Astrocyte (in vitro differentiated cells and primary cell): ENCODE data around the gene ISG20L2. TPM values are rescaled to one million over a fixed set of nuclear protein-coding genes. Genes with fewer than 3 reads are reported as not detected.
A peak's percentile ranks its signal among the peaks of the same experiment; 100 is the strongest.

Experiments
- DNase-seq: peaks from one replicate; pipeline ENCODE4 v3.0.0-alpha.2; 2010; ENCODE audit warnings: low read depth
- FAIRE-seq: peaks from 2 replicates; lab custom pipeline; 2011; peaks lifted over from hg19 to GRCh38; lab: Jason Lieb, UNC
- H2AFZ ChIP-seq: 2 replicates; pipeline ENCODE4 v1.6.0; 2012; ENCODE audit warnings: low read depth, low read length, inconsistent platforms
- H3K27ac ChIP-seq: 2 replicates; pipeline ENCODE4 v1.5.1; 2011; ENCODE audit warnings: low read depth, low read length, inconsistent platforms
- H3K27me3 ChIP-seq: 2 replicates; pipeline ENCODE4 v1.6.0; 2011; ENCODE audit warnings: low read length, inconsistent platforms; ENCODE audit not compliant: insufficient read depth
- H3K36me3 ChIP-seq: 2 replicates; pipeline ENCODE4 v1.5.1; 2011; ENCODE audit warnings: low read length, inconsistent platforms; ENCODE audit not compliant: insufficient read depth
- H3K4me1 ChIP-seq: 2 replicates; pipeline ENCODE4 v1.5.1; 2011; ENCODE audit warnings: low read length, inconsistent platforms; ENCODE audit not compliant: insufficient read depth
- H3K4me2 ChIP-seq: 2 replicates; pipeline ENCODE4 v1.6.0; 2012; ENCODE audit warnings: low read length, inconsistent platforms
- H3K4me3 ChIP-seq: 2 replicates; pipeline ENCODE4 v1.5.1; 2011; ENCODE audit warnings: low read depth, mild to moderate bottlenecking, low read length, inconsistent platforms; ENCODE audit not compliant: insufficient read depth
- H3K79me2 ChIP-seq: 2 replicates; pipeline ENCODE4 v1.6.0; 2012; ENCODE audit warnings: mild to moderate bottlenecking, low read length, inconsistent platforms; ENCODE audit not compliant: insufficient read depth
- H3K9ac ChIP-seq: 2 replicates; pipeline ENCODE4 v1.6.0; 2012; ENCODE audit warnings: mild to moderate bottlenecking, low read length, inconsistent platforms
- H3K9me3 ChIP-seq: 2 replicates; pipeline ENCODE4 v1.5.1; 2012; ENCODE audit warnings: low read depth, mild to moderate bottlenecking, low read length, inconsistent platforms; ENCODE audit not compliant: insufficient read depth
- H4K20me1 ChIP-seq: 2 replicates; pipeline ENCODE4 v1.6.0; 2012; ENCODE audit warnings: low read length, inconsistent platforms; ENCODE audit not compliant: insufficient read depth
- H3K27ac Mint-ChIP-seq: one replicate; pipeline ENCODE4 v1.8.0; 2021; ENCODE audit warnings: mild to moderate bottlenecking, mixed read lengths; ENCODE audit not compliant: unreplicated experiment
- H3K27me3 Mint-ChIP-seq: one replicate; pipeline ENCODE4 v1.8.0; 2021; ENCODE audit warnings: low read depth, mixed read lengths; ENCODE audit not compliant: unreplicated experiment
- H3K36me3 Mint-ChIP-seq: one replicate; pipeline ENCODE4 v1.8.0; 2021; ENCODE audit warnings: low read depth, mixed read lengths; ENCODE audit not compliant: unreplicated experiment
- H3K4me1 Mint-ChIP-seq: one replicate; pipeline ENCODE4 v1.8.0; 2021; ENCODE audit warnings: low read depth, mixed read lengths; ENCODE audit not compliant: unreplicated experiment
- H3K4me3 Mint-ChIP-seq: one replicate; pipeline ENCODE4 v1.8.0; 2021; ENCODE audit warnings: mild to moderate bottlenecking, moderate library complexity, mixed read lengths; ENCODE audit not compliant: unreplicated experiment
- H3K9me3 Mint-ChIP-seq: one replicate; pipeline ENCODE4 v1.8.0; 2021; ENCODE audit warnings: mild to moderate bottlenecking, mixed read lengths; ENCODE audit not compliant: unreplicated experiment
- CTCF ChIP-seq: IDR thresholded peaks from 2 replicates; pipeline ENCODE4 v1.5.1; 2011; ENCODE audit warnings: low read depth, mild to moderate bottlenecking, inconsistent platforms, low read length, moderate library complexity; ENCODE audit not compliant: insufficient read depth
- EZH2 ChIP-seq: IDR thresholded peaks from 2 replicates; pipeline ENCODE4 v1.6.1; 2012; ENCODE audit warnings: mild to moderate bottlenecking, low read length, inconsistent platforms; ENCODE audit not compliant: insufficient read depth
- total RNA-seq: library from RNA; stranded (reverse); gene quantifications from 2 replicates; pipeline ENCODE4 v1.2.1, GENCODE V29; 2021

The ISG20L2 gene
- total RNA-seq, 1 donor from 2014 or later, result 33.4 TPM

- Mint-ChIP-seq H3K27me3 (no peaks in the 10 kb centered on the region), H3K4me3 (peak overlapping the region; percentile 56), H3K36me3 (peaks cover 18% of the 10 kb centered on the region), H3K9me3 (no peaks in the 10 kb centered on the region), H3K4me1 (peaks cover 21% of the 10 kb centered on the region), H3K27ac (peak overlapping the region; percentile 58)
- H2AFZ ChIP-seq, result no peak overlapping the region
- no peak for FAIRE-seq
- peaks cover 20% of the 10 kb centered on the region for H3K4me1 ChIP-seq
- H3K36me3 ChIP-seq, result peaks cover 14% of the 10 kb centered on the region
- no peak overlapping the region for H3K27ac ChIP-seq
- TF ChIP-seq EZH2 (no peak), CTCF (no peak)
- H3K27me3 ChIP-seq, result no peaks in the 10 kb centered on the region
- H3K9ac ChIP-seq, result no peak overlapping the region
- no peak for DNase-seq
- no peaks in the 10 kb centered on the region for H3K9me3 ChIP-seq
- no peak overlapping the region for H3K4me3 ChIP-seq
- peak overlapping the region; percentile 75 for H3K4me2 ChIP-seq
- no peaks in the 10 kb centered on the region for H4K20me1 ChIP-seq
- H3K79me2 ChIP-seq, result peaks cover 51% of the 10 kb centered on the region
These were observed 13.5 kb upstream of the ISG20L2 start for GRCh38 chr1:156742017-156742416.

DNA sequence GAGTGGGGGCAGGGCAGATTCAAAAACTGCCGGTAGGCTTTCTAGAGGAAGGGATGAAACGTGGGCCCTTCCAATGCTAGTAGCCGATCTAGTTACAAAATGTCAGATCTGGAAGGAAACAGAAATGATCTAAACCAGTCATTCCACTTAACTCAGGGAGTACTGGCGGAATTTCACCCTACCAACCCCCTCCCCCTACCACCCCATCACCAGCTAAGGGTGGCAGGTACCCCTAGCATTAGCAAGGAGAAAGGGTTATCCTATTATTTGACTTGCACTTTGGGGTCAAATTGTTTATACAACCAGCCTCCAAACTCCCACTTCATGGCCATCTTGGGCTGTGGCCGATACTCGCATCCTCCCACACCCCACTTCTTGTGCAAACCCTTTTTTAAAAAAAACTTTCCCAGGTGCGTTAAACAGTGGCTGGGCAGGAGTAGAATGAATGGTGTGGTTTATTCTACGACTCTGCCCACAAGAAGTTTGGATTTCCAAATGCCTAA, 13.0 kb upstream of the ISG20L2 start:
- Mint-ChIP-seq H3K9me3 (no peaks in the 10 kb centered on the region), H3K4me1 (peaks cover 21% of the 10 kb centered on the region), H3K4me3 (peak overlapping the region; percentile 97), H3K36me3 (peaks cover 18% of the 10 kb centered on the region), H3K27ac (peak overlapping the region; percentile 91), H3K27me3 (no peaks in the 10 kb centered on the region)
- Histone ChIP-seq H3K9ac (peak overlapping the region; percentile 28), H3K9me3 (no peaks in the 10 kb centered on the region), H3K79me2 (peaks cover 47% of the 10 kb centered on the region), H3K27ac (peak overlapping the region; percentile 56), H2AFZ (peak overlapping the region; percentile 54), H3K4me3 (no peak overlapping the region), H3K36me3 (peaks cover 16% of the 10 kb centered on the region), H3K4me1 (peaks cover 17% of the 10 kb centered on the region), H3K27me3 (no peaks in the 10 kb centered on the region), H3K4me2 (peak overlapping the region; percentile 75), H4K20me1 (no peaks in the 10 kb centered on the region)
- TF ChIP-seq CTCF (no peak), EZH2 (no peak)
- FAIRE-seq (no peak), DNase-seq (no peak)

DNA sequence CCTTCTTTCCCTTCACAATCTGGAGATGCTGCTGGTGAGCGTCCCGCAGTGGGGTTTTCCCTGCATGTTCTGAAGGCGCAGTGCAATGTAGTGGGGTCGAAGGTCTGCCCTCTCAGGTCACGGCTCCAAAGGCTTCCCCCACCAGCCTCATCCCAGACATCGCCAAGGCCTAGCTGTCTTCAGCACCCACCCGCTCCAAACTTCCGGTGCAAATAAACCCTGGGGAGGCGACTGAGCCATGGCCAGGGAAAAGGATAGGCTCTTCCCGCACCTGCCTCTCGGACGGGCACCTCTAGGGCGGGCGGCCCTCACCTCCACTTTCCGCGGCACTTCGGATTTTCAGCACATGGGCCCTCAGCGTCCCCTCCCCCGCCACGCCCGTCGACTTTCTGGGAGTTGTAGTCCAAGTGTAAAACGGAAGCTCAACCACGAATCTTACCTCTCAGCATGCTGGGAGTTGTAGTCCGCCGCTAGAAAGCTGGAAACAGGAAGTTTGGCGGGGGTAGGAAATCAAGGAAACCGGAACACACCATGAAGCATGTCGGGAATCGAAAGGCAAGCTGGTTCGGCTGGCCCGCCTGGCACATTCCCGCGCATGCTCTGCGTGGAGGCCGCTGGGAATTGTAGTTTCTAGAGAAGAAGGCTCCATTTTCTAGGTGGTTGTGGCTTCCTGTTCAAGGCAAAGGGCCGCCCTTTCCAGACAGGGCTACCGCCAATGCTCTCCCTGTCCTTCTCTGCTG, 12.3 kb upstream of the ISG20L2 start, which contains the start of gene MRPL24:
Gene MRPL24 (minus strand): TSS at position 348 of the 740 bp plus-strand sequence. CDS start 2,384 bp downstream, outside the sequence.
- peaks cover 18% of the 10 kb centered on the region for H3K36me3 Mint-ChIP-seq
- peaks cover 16% of the 10 kb centered on the region for H3K4me1 Mint-ChIP-seq
- no peaks in the 10 kb centered on the region for H4K20me1 ChIP-seq
- peak within 1 kb of the TSS; percentile 87 for H3K9ac ChIP-seq
- peak; percentile 99 for DNase-seq
- H3K27me3 ChIP-seq, result no peaks in the 10 kb centered on the region
- peak within 1 kb of the TSS; percentile 65 for H2AFZ ChIP-seq
- H3K9me3 Mint-ChIP-seq, result no peaks in the 10 kb centered on the region
- TF ChIP-seq CTCF (no peak), EZH2 (no peak)
- H3K27me3 Mint-ChIP-seq, result no peaks in the 10 kb centered on the region
- peaks cover 40% of the 10 kb centered on the region for H3K79me2 ChIP-seq
- H3K27ac ChIP-seq, result peak within 1 kb of the TSS; percentile 56
- peak within 1 kb of the TSS; percentile 97 for H3K4me3 Mint-ChIP-seq
- H3K9me3 ChIP-seq, result no peaks in the 10 kb centered on the region
- H3K27ac Mint-ChIP-seq, result peak within 1 kb of the TSS; percentile 91
- H3K4me1 ChIP-seq, result peaks cover 11% of the 10 kb centered on the region
- H3K4me2 ChIP-seq, result peak within 1 kb of the TSS; percentile 96
- peak; percentile 97 for FAIRE-seq
- peak within 1 kb of the TSS; percentile 88 for H3K4me3 ChIP-seq
- H3K36me3 ChIP-seq, result peaks cover 18% of the 10 kb centered on the region
